SK-N-DZ (cell line): ENCODE data around the gene CWF19L1.

Experiments used
- DNase-seq: peaks from one replicate; pipeline ENCODE4 v3.0.0-alpha.2; 2015; ENCODE audit warnings: low spot score
- small RNA-seq, 2 experiments: library from RNA; depleted of rRNA; stranded (forward); fragments of <200 nt; gene quantifications; one replicate each; pipeline ENCODE3, GENCODE V24; 2014

CWF19L1 gene

GRCh38 chr10:100182908-100183307, 84.5 kb downstream of the CWF19L1 start:
- DNase-seq, result no peak

Small RNAs within 50 kb of the gene (small RNA-seq; reads per million reads assigned to genes)
- gene RNU6-422P (0 reads per million in 2 experiments), gene SNORA12 (4.3 to 37.8 reads per million in 2 experiments)
